Motor neuron (in vitro differentiated cells): ENCODE results near the gene GGNBP2. TPM values are rescaled to one million over a fixed set of nuclear protein-coding genes. Genes with fewer than 3 reads are reported as not detected.
A peak's percentile ranks its signal among the peaks of the same experiment; 100 is the strongest.
"Not testable (repeated sequence)": the region's sequence is repeated elsewhere in the genome, so short reads cannot be mapped to it uniquely, and the experiment has no call there.

ENCODE experiments used
- ATAC-seq, 8 experiments: fragments of 200-7000 bp; cut with Tn5 transposase; replicated peaks in 6 of 8; 2 replicates each; pipeline ENCODE4 v1.8.0; 2021; ENCODE audit warnings: mild to moderate bottlenecking in 8 of 8, moderate library complexity in 8 of 8
- H3K27ac ChIP-seq, 2 donors: fragments of 250-450 bp; sonication (Bioruptor Pico); 2 replicates each; pipeline ENCODE4 v1.9.0; 2021; ENCODE audit warnings: antibody characterized with exemption in 2 of 2, mild to moderate bottlenecking in 2 of 2, moderate library complexity in 1 of 2
- H3K4me1 ChIP-seq, 2 donors: fragments of 250-450 bp; sonication (Bioruptor Pico); replicated peaks in 1 of 2; 2 replicates each; pipeline ENCODE4 v1.6.1; 2021; ENCODE audit warnings: antibody characterized with exemption in 2 of 2, mild to moderate bottlenecking in 2 of 2, moderate library complexity in 1 of 2
- H3K4me3 ChIP-seq, 5 donors: fragments of 250-450 bp; sonication (Bioruptor Pico); 2 replicates each; pipeline ENCODE4 v1.9.0; 2021; ENCODE audit warnings: antibody characterized with exemption in 5 of 5, mild to moderate bottlenecking in 5 of 5, moderate library complexity in 4 of 5
- WGBS, 10 experiments: fragments of 450-650 bp; shearing (Covaris generic); methylation state at CpG; one replicate each; pipeline ENCODE4 v1.0.0; 2022; 5-methylcytosine and 5-hydroxymethylcytosine counted together
- in situ Hi-C, 9 experiments: fragments of 400-800 bp; cut with MboI; loops; one replicate each; pipeline ENCODE4 v1.15.0; 2021; ENCODE audit warnings: low sequenced_read_pairs in 9 of 9, low pct_unique_long_range_greater_than_20kb in 2 of 9; ENCODE audit not compliant: unreplicated experiment in 9 of 9
- total RNA-seq, 8 experiments: library from RNA; unstranded; fragments of 300-600 nt; gene quantifications; 2 replicates each; pipeline versions ENCODE4 v1.2.3 to v1.2.4, GENCODE V29; 2022

GGNBP2 gene
- total RNA-seq, 8 experiments from 2014 or later = 45.8 to 103 (median 62.8) TPM

GRCh38 chr17:36506249-36506826 is 38.4 kb upstream of the GGNBP2 start:
- in situ Hi-C loops = no loop called here
- WGBS, 10 experiments = 60 to 100% (median 80%) methylated on average over 1 to 4 of the region's 6 CpGs; no CpG with 5 or more reads in 5 of the 10 experiments
- H3K4me1 ChIP-seq = no peaks in the 10 kb centered on the region
- H3K4me3 ChIP-seq = no peak overlapping the region
- ATAC-seq = no peak
- H3K27ac ChIP-seq = no peak overlapping the region

GRCh38 chr17:36506831-36507230 is 37.9 kb upstream of the GGNBP2 start:
- Histone ChIP-seq H3K4me3 (no peak overlapping the region), H3K27ac (peak overlapping the region in 1 of 2 donors; percentile 33), H3K4me1 (no peaks in the 10 kb centered on the region)
- in situ Hi-C loops = no loop called here
- WGBS, 10 experiments = 80 to 100% (median 100%) methylated on average over 1 to 3 of the region's 11 CpGs; no CpG with 5 or more reads in 5 of the 10 experiments
- ATAC-seq = no peak

DNA sequence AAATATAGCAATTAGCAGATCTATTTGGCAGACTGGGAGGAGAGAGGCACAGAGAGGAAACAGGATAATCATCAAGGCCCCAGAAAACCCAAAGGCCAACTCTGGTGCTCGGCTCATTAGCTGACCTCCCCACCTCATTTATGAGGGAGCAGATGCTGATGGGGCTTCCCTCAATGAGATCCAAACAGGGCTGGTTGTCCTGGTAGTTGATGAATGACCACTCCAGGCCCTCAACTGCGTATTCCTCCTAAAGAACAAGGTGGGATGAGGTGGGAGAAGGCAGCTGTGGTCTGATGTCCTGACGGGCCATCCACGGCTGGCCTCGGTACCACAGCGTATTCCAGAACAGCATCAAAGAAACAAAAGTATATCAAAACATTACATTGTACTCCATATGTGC is 37.5 kb upstream of the GGNBP2 start:
- H3K4me1 ChIP-seq = no peaks in the 10 kb centered on the region
- no peak overlapping the region for H3K27ac ChIP-seq
- ATAC-seq = no peak
- in situ Hi-C loops = no loop called here
- whole genome bisulfite sequencing, 10 experiments = 82 to 100% (median 93%) methylated on average over 1 to 5 of the region's 6 CpGs; no CpG with 5 or more reads in 4 of the 10 experiments
- no peak overlapping the region for H3K4me3 ChIP-seq

GRCh38 chr17:36508439-36508838 is 36.3 kb upstream of the GGNBP2 start:
- ATAC-seq, in situ Hi-C loops, H3K27ac ChIP-seq, H3K4me3 ChIP-seq, H3K4me1 ChIP-seq: not testable (repeated sequence)
- 80 to 93% methylated on average over 1 to 2 of the region's 2 CpGs; no CpG with 5 or more reads in 8 of the 10 experiments for WGBS, 10 experiments

GRCh38 chr17:36509272-36509985 is 35.3 kb upstream of the GGNBP2 start:
- in situ Hi-C loops = no loop called here

GRCh38 chr17:36510636-36511035 is 34.1 kb upstream of the GGNBP2 start:
- no peak for ATAC-seq
- H3K4me3 ChIP-seq = no peak overlapping the region
- in situ Hi-C loops = no loop called here
- no peaks in the 10 kb centered on the region for H3K4me1 ChIP-seq
- no peak overlapping the region for H3K27ac ChIP-seq
- WGBS, 10 experiments = 87 to 100% (median 94%) methylated on average over 1 to 10 of the region's 14 CpGs; no CpG with 5 or more reads in 3 of the 10 experiments

More at GRCh38 chr17:36509272-36509985, 35.3 kb upstream of the GGNBP2 start:
- Histone ChIP-seq H3K4me1 (no peaks in the 10 kb centered on the region), H3K27ac (no peak overlapping the region), H3K4me3 (no peak overlapping the region)
- ATAC-seq = no peak
- WGBS, 10 experiments = 80 to 100% (median 93%) methylated on average over 1 to 7 of the region's 9 CpGs; no CpG with 5 or more reads in 1 of the 10 experiments

DNA sequence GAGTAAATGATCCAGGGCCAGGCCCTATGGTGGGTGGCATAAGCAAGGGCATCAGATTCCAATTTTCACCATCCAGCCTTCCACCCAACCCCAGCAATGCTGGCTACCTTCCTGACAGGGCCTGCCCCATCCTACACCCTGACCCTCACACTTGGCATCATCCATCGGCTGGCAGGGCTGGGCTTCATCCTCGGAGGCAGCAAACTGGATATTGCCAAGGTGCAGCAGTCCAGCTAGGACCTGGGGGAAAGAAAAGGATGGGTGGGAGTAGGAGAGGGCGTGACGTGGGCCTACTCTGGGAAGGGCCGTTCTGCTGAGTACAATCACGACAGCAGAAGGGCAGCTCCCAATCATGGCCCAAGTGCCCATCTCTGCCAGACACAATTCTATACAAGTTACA is 33.5 kb upstream of the GGNBP2 start:
- no peak for ATAC-seq
- in situ Hi-C loops = no loop called here
- Histone ChIP-seq H3K27ac (no peak overlapping the region), H3K4me3 (no peak overlapping the region), H3K4me1 (no peaks in the 10 kb centered on the region)
- 60 to 97% (median 80%) methylated on average over 1 to 6 of the region's 6 CpGs; no CpG with 5 or more reads in 5 of the 10 experiments for WGBS, 10 experiments

DNA sequence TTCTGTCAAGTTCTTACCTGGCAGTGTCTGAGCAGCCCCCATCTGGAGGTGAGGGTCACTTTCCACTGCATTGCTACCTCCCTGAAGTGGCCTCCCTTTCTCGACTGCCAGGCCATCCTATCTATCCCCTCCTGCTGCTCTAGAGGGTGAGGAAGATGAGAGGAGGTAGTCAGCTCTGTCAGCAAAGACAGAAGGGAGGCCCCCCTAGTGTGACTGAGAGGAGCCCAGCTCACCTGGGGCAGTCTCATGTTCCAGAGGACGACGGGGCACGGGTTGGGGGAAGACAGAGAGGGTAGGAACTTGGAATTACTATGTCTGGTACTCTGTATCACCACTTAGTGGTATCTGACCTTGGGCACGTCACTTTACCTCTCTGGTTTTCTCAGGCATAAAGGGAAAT is 32.1 kb upstream of the GGNBP2 start:
- 83 to 100% (median 97%) methylated on average over 1 to 3 of the region's 5 CpGs; no CpG with 5 or more reads in 4 of the 10 experiments for WGBS, 10 experiments
- in situ Hi-C loops = no loop called here
- Histone ChIP-seq H3K27ac (no peak overlapping the region), H3K4me3 (no peak overlapping the region), H3K4me1 (no peaks in the 10 kb centered on the region)
- no peak for ATAC-seq

GRCh38 chr17:36514856-36515255 is 29.9 kb upstream of the GGNBP2 start:
- no peak for ATAC-seq
- WGBS, 10 experiments = 80 to 100% (median 100%) methylated on average over 1 to 3 of the region's 3 CpGs; no CpG with 5 or more reads in 5 of the 10 experiments
- in situ Hi-C loops = no loop called here
- H3K4me1 ChIP-seq = no peaks in the 10 kb centered on the region
- no peak overlapping the region for H3K4me3 ChIP-seq
- H3K27ac ChIP-seq = no peak overlapping the region

DNA sequence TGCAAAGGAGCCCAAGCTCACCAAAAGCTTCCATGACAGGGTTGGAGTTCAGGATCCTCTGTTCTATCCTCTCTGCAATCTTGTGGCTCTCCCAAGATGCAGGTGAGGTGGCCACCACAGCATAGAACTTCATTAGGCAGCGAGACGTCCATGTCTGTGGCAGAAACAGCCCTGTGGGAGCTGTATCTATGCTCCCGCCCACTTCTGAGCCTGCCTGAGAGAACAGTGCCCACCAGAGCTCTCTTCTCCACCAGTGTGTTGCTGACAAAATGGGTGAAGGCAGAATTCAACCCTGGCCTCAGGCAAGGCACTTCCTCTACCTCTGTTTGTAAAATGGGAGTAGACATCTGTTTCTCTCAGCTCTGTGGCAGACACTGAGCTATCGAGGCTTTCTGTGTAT is 28.9 kb upstream of the GGNBP2 start:
- WGBS, 10 experiments = 74 to 100% (median 91%) methylated on average over 1 to 4 of the region's 4 CpGs; no CpG with 5 or more reads in 6 of the 10 experiments
- H3K4me1 ChIP-seq = no peaks in the 10 kb centered on the region
- H3K4me3 ChIP-seq = no peak overlapping the region
- ATAC-seq = no peak
- in situ Hi-C loops = no loop called here
- no peak overlapping the region for H3K27ac ChIP-seq

- ATAC-seq = no peak
- Histone ChIP-seq H3K27ac (no peak overlapping the region), H3K4me1 (no peaks in the 10 kb centered on the region), H3K4me3 (no peak overlapping the region)
- 0 to 100% (median 88%) methylated on average over 1 to 2 of the region's 2 CpGs; no CpG with 5 or more reads in 1 of the 10 experiments for WGBS, 10 experiments
- in situ Hi-C loops = no loop called here
Measured at GRCh38 chr17:36523113-36523512, 21.6 kb upstream of the GGNBP2 start.

DNA sequence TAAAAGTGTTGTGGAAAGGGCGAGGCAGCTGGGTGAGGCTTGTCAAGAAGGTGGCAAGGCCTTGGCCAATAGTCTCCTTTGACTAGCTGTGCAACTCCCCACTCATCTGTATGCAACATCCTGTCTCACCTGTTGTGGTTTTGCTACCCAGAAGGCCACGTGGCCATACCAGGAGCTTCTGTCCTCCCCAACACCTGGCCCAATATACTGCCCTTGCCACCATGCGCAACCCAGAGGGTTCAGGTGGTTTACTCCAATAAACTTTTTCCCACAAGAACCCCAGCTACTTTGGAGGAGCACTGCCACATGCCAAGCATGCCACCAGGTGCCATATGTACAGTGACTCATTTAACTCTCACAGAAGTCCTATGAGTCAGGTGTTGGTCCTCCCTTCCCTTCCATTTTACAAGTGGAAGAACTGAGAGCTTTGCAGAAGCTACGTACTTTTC is 20.3 kb upstream of the GGNBP2 start:
- no peak overlapping the region for H3K27ac ChIP-seq
- no peaks in the 10 kb centered on the region for H3K4me1 ChIP-seq
- in situ Hi-C loops = no loop called here
- no peak overlapping the region for H3K4me3 ChIP-seq
- no peak for ATAC-seq
- WGBS, 10 experiments = 94 to 100% (median 100%) methylated on average over 1 to 3 of the region's 4 CpGs; no CpG with 5 or more reads in 3 of the 10 experiments

- ATAC-seq = no peak
- H3K4me1 ChIP-seq = no peaks in the 10 kb centered on the region
- no peak overlapping the region for H3K4me3 ChIP-seq
- no peak overlapping the region for H3K27ac ChIP-seq
- in situ Hi-C loops = no loop called here
- WGBS, 10 experiments = 80 to 100% (median 92%) methylated on average over 1 to 2 of the region's 2 CpGs; no CpG with 5 or more reads in 5 of the 10 experiments
Measured at GRCh38 chr17:36525113-36525512, 19.6 kb upstream of the GGNBP2 start.
